ENCODE data around the gene DDX31. TPM values are rescaled to one million over a fixed set of nuclear protein-coding genes. Genes with fewer than 3 reads are reported as not detected.

Gene DDX31
- total RNA-seq, 1 experiment from 2014 or later: 21.8 TPM

DNA sequence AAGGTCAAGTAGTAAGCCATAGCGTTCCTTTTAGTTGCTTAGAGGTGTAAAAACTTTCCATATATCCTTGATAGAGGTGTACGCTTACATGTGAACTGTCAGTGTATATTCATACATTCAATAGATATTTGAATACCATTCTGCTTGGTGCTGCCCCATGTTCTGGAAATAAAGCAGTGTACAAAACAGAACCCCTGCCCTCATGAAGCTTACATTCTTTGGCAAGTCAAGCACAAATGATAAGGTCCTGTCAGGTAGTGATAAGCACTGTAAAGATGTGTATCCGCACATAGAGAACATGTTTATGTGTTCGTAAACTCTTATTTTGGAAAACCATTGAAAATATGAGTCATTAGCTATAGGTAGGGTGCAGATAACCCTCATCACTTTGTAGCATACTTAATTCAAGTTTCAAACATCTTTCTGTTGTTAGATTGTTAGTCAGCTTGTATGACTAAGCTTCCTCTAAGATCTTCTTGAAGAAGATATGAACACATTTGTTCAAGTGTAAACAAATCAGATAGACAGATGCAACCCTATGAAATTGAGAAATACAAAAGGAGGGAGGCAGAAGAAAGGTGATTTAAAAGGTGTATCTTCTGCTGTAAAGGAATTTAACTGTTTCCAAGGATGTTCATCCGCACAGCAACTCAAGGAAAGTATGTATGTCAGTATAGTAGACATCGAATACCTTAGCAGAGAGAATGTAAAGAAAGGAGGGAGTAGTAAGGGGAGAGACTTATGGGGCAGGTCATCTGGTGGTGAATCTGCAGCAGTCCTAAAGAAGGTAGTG is 2.0 kb upstream of the DDX31 start:
- H3K27me3 ChIP-seq (ENCODE audit: low read length): no peaks in the 10 kb centered on the region
- H4K20me1 ChIP-seq (ENCODE audit: insufficient read depth, low read depth, low read length): peaks cover 34% of the 10 kb centered on the region
- H3K36me3 ChIP-seq (ENCODE audit: insufficient read depth, low read length): peaks cover 13% of the 10 kb centered on the region; the same call in 1 of the 2 replicates
- H3K4me2 ChIP-seq (ENCODE audit: low read depth, low read length, poor library complexity, severe bottlenecking): peak overlapping the region; percentile 73
- H3K9me3 ChIP-seq (ENCODE audit: low read length): no peaks in the 10 kb centered on the region
- no peak overlapping the region; the same call in 1 of the 2 replicates for H3K27ac ChIP-seq (ENCODE audit: low read length)
- no peak for DNase-seq
- peak overlapping the region; percentile 90 for H3K9ac ChIP-seq (ENCODE audit: low read length)
- no peaks in the 10 kb centered on the region for H3K9me2 ChIP-seq (replicated peaks; ENCODE audit: insufficient read depth, low read length)
- H3K4me1 ChIP-seq (ENCODE audit: low read length): peaks cover 27% of the 10 kb centered on the region
- peaks cover 99% of the 10 kb centered on the region for H3K79me2 ChIP-seq (ENCODE audit: low read length)
- H3K4me3 ChIP-seq (ENCODE audit: low read length): peak overlapping the region; percentile 79
- no peak overlapping the region for H2AFZ ChIP-seq (ENCODE audit: low read length)

DNA sequence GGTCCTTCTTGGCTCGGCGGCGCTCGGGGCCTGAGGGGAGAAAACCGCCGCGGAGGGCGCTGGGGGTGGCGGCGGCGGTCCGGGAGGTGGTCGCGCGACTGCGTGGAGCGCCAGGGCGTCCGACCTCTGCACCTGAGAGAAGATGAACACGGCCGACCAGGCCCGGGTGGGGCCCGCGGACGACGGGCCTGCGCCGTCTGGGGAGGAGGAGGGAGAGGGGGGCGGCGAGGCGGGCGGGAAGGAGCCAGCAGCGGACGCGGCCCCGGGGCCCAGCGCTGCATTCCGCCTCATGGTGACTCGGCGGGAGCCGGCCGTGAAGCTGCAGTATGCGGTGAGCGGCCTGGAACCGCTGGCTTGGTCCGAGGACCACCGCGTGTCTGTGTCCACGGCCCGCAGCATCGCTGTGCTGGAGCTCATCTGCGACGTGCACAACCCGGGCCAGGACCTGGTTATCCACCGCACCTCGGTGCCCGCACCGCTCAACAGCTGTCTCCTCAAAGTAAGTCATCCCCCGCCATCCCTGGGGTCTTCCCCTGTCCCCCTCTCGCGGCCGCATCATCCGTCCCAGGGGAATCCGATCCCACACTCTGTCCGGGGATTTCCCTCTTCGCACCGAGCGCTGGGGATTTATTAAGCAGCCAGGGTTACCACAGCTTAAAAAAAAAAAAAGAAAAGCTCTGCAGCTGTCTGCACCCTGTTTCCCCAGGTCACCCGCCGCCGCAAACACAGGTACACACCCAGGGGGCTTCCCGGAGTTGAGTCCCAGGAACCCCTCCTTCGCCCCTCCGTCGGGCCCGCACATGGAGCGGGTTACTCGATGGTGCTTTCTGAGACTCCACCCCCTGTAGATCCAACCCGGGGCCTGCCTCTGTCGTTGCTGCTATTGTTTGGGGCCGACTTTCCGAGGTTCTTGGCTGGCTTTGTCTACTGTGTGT is 941 bp upstream of the DDX31 start, which contains the start of gene GTF3C4:
Gene GTF3C4 (plus strand): TSS at position 8 of the 935 bp plus-strand sequence. CDS start 135 bp downstream, at position 143.
- Histone ChIP-seq H3K9me3 (ENCODE audit: low read length) (no peaks in the 10 kb centered on the region), H3K36me3 (ENCODE audit: insufficient read depth, low read length) (peaks cover 13% of the 10 kb centered on the region; the same call in 1 of the 2 replicates), H3K4me2 (ENCODE audit: low read depth, low read length, poor library complexity, severe bottlenecking) (peak within 1 kb of the TSS; percentile 73), H3K4me3 (ENCODE audit: low read length) (peak within 1 kb of the TSS; percentile 79), H3K27ac (ENCODE audit: low read length) (peak within 1 kb of the TSS; percentile 83), H4K20me1 (ENCODE audit: insufficient read depth, low read depth, low read length) (peaks cover 29% of the 10 kb centered on the region), H2AFZ (ENCODE audit: low read length) (peak within 1 kb of the TSS; percentile 97), H3K27me3 (ENCODE audit: low read length) (no peaks in the 10 kb centered on the region), H3K9me2 (replicated peaks; ENCODE audit: insufficient read depth, low read length) (no peaks in the 10 kb centered on the region), H3K79me2 (ENCODE audit: low read length) (peaks cover 98% of the 10 kb centered on the region), H3K4me1 (ENCODE audit: low read length) (peaks cover 27% of the 10 kb centered on the region), H3K9ac (ENCODE audit: low read length) (peak within 1 kb of the TSS; percentile 90)
- DNase-seq: peak; percentile 59

DNA sequence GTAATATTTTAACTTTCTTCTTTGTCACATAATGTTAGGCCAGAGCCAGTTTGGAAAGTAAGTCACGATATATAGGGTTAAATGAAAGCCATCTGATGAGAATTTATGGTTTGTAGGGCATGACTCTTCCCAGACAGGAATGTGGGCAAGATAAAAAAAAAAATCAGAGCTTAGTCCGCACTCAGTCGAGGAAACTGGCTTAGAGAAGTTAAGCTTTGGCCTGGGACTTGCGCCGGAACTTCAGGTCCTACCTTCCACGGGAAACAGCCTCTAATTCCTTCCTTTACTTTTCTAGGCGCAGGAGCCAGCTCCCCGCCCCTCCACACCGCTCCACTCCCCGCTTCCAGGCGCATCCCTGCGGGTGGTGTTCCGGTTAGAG is 475 bp downstream of the DDX31 start:
- H3K9me3 ChIP-seq (ENCODE audit: low read length): no peaks in the 10 kb centered on the region
- no peak for DNase-seq
- peaks cover 13% of the 10 kb centered on the region; the same call in 1 of the 2 replicates for H3K36me3 ChIP-seq (ENCODE audit: insufficient read depth, low read length)
- no peaks in the 10 kb centered on the region for H3K27me3 ChIP-seq (ENCODE audit: low read length)
- peaks cover 98% of the 10 kb centered on the region for H3K79me2 ChIP-seq (ENCODE audit: low read length)
- H3K27ac ChIP-seq (ENCODE audit: low read length): peak overlapping the region; percentile 83
- peaks cover 24% of the 10 kb centered on the region for H4K20me1 ChIP-seq (ENCODE audit: insufficient read depth, low read depth, low read length)
- H3K9ac ChIP-seq (ENCODE audit: low read length): peak overlapping the region; percentile 90
- H2AFZ ChIP-seq (ENCODE audit: low read length): peak overlapping the region; percentile 97; the same call in 1 of the 2 replicates
- peak overlapping the region; percentile 79 for H3K4me3 ChIP-seq (ENCODE audit: low read length)
- H3K9me2 ChIP-seq (replicated peaks; ENCODE audit: insufficient read depth, low read length): no peaks in the 10 kb centered on the region
- H3K4me1 ChIP-seq (ENCODE audit: low read length): peaks cover 27% of the 10 kb centered on the region
- peak overlapping the region; percentile 73 for H3K4me2 ChIP-seq (ENCODE audit: low read depth, low read length, poor library complexity, severe bottlenecking)

DNA sequence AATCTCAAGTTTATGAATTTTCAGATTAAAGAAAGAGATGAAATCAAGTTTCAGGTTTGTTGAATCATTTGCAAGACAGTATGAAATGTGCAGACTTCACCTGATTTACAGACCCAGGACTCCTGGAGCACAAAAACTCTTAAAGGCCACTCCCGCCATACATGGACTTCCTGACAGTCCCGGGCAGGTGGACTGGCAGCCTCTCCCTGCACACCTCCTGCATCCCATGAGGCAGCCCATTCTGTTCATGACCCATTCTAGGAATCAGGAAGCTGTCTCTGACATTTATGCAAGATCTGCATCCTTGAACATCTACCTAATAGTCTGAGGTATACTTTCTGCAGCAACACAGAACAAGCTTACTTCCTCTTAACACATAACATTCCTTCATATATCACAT is 5.9 kb downstream of the DDX31 start:
- H3K4me1 ChIP-seq (ENCODE audit: low read length): peaks cover 15% of the 10 kb centered on the region
- no peak overlapping the region for H3K9ac ChIP-seq (ENCODE audit: low read length)
- H3K9me3 ChIP-seq (ENCODE audit: low read length): no peaks in the 10 kb centered on the region
- H3K4me3 ChIP-seq (ENCODE audit: low read length): no peak overlapping the region
- H3K36me3 ChIP-seq (ENCODE audit: insufficient read depth, low read length): peaks cover 21% of the 10 kb centered on the region
- H3K4me2 ChIP-seq (ENCODE audit: low read depth, low read length, poor library complexity, severe bottlenecking): no peak overlapping the region
- no peaks in the 10 kb centered on the region for H3K9me2 ChIP-seq (replicated peaks; ENCODE audit: insufficient read depth, low read length)
- H2AFZ ChIP-seq (ENCODE audit: low read length): no peak overlapping the region
- no peaks in the 10 kb centered on the region for H3K27me3 ChIP-seq (ENCODE audit: low read length)
- 0 out of 2 replicates have a peak, but pooled peaks cover 3% of the 10 kb centered on the region for H4K20me1 ChIP-seq (ENCODE audit: insufficient read depth, low read depth, low read length)
- DNase-seq: no peak
- peaks cover 84% of the 10 kb centered on the region for H3K79me2 ChIP-seq (ENCODE audit: low read length)
- no peak overlapping the region for H3K27ac ChIP-seq (ENCODE audit: low read length)

DNA sequence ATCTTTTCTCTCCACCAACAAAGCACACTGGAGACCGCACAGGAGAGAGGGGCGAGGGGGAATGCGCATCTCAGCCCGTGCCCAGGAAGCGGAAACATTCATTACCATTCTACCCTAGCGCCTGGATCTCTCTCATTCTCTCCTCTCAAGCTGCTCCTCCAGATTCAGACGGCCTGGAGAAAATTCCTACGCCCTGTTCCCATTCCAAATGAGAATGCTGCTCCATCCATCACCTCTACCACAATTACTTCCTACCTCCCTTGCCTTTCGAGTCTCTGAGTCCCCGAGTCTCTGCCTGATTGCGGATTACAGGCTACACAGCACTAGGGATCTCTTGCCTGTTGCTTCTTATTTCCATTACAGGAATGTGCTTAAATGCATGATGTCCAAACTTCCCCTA is 6.7 kb downstream of the DDX31 start:
- Histone ChIP-seq H3K4me1 (ENCODE audit: low read length) (peaks cover 9% of the 10 kb centered on the region), H3K9me2 (replicated peaks; ENCODE audit: insufficient read depth, low read length) (no peaks in the 10 kb centered on the region), H3K4me3 (ENCODE audit: low read length) (no peak overlapping the region), H3K9me3 (ENCODE audit: low read length) (no peaks in the 10 kb centered on the region), H3K79me2 (ENCODE audit: low read length) (peaks cover 82% of the 10 kb centered on the region), H3K4me2 (ENCODE audit: low read depth, low read length, poor library complexity, severe bottlenecking) (no peak overlapping the region), H4K20me1 (ENCODE audit: insufficient read depth, low read depth, low read length) (0 out of 2 replicates have a peak, but pooled peaks cover 3% of the 10 kb centered on the region), H3K27ac (ENCODE audit: low read length) (no peak overlapping the region), H2AFZ (ENCODE audit: low read length) (no peak overlapping the region), H3K9ac (ENCODE audit: low read length) (no peak overlapping the region), H3K36me3 (ENCODE audit: insufficient read depth, low read length) (peaks cover 28% of the 10 kb centered on the region), H3K27me3 (ENCODE audit: low read length) (no peaks in the 10 kb centered on the region)
- no peak for DNase-seq

DNA sequence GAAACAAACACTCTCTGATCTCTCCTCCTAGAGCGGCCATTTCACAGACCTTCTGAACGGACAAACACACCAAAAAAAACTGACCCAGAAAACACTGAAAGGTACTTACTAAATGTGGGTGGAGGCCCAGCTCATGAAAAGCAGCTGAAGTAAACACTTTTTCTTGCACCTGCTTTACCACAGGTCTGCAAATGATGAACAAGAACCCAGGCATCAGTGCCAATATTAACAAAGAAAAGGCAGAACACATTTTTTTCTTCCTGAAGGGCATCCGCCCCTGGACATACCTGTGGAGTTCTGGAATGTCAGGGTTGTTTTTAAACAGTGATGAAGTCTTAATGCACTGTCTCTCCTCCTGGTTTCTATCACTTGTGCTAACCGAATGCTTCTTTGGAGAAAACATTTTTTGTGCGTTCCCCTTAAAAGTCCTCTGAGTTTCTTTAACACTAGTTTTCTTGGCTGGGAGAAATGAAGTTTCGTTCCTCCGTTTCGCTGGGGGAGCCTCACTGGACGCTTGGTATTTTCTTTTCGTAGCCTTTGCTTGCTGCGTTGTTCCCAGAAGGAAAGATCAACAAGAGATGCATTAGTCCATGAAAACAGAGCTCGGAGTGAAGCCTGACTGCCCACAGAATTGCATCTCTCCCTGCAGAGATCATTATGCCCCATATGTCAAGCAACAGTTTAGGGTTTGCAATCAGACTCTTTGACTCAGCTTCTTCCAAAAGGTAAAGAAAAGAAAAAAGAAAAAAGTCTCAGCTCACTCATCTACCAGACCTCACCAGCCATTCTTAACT is 7.4 kb downstream of the DDX31 start:
- no peak overlapping the region for H3K27ac ChIP-seq (ENCODE audit: low read length)
- H3K4me3 ChIP-seq (ENCODE audit: low read length): no peak overlapping the region
- H3K4me2 ChIP-seq (ENCODE audit: low read depth, low read length, poor library complexity, severe bottlenecking): no peak overlapping the region
- DNase-seq: no peak
- H3K4me1 ChIP-seq (ENCODE audit: low read length): 0 out of 2 replicates have a peak, but pooled peaks cover 4% of the 10 kb centered on the region
- H3K9me2 ChIP-seq (replicated peaks; ENCODE audit: insufficient read depth, low read length): no peaks in the 10 kb centered on the region
- H3K27me3 ChIP-seq (ENCODE audit: low read length): no peaks in the 10 kb centered on the region
- H3K36me3 ChIP-seq (ENCODE audit: insufficient read depth, low read length): peaks cover 31% of the 10 kb centered on the region
- peaks cover 82% of the 10 kb centered on the region for H3K79me2 ChIP-seq (ENCODE audit: low read length)
- H3K9me3 ChIP-seq (ENCODE audit: low read length): no peaks in the 10 kb centered on the region
- H2AFZ ChIP-seq (ENCODE audit: low read length): no peak overlapping the region
- H4K20me1 ChIP-seq (ENCODE audit: insufficient read depth, low read depth, low read length): 0 out of 2 replicates have a peak, but pooled peaks cover 3% of the 10 kb centered on the region
- no peak overlapping the region for H3K9ac ChIP-seq (ENCODE audit: low read length)

DNA sequence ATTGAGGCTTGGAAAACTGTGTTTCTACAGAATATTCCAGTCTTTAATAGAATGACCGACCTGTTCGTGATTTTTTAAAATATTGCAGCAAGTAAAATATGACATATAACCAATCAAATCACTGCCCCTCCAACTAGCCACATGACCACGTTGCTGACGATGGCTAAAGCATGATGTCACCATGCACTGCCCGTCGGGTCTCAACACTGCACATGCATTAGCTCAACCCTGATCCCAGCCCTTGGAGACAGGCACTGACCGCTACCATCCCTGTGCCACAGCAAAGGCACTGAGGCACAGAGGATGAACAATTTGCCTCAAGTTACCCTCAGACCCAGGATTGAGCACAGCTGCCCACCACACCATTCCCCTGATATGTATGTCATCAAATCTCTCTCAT is 13.5 kb downstream of the DDX31 start:
- Histone ChIP-seq H3K9ac (ENCODE audit: low read length) (no peak overlapping the region), H3K79me2 (ENCODE audit: low read length) (peaks cover 43% of the 10 kb centered on the region), H3K27ac (ENCODE audit: low read length) (no peak overlapping the region), H4K20me1 (ENCODE audit: insufficient read depth, low read depth, low read length) (no peaks in the 10 kb centered on the region), H3K36me3 (ENCODE audit: insufficient read depth, low read length) (peaks cover 39% of the 10 kb centered on the region), H3K27me3 (ENCODE audit: low read length) (no peaks in the 10 kb centered on the region), H3K4me1 (ENCODE audit: low read length) (no peaks in the 10 kb centered on the region), H2AFZ (ENCODE audit: low read length) (no peak overlapping the region), H3K4me2 (ENCODE audit: low read depth, low read length, poor library complexity, severe bottlenecking) (no peak overlapping the region), H3K9me3 (ENCODE audit: low read length) (no peaks in the 10 kb centered on the region), H3K9me2 (replicated peaks; ENCODE audit: insufficient read depth, low read length) (no peaks in the 10 kb centered on the region), H3K4me3 (ENCODE audit: low read length) (no peak overlapping the region)
- no peak for DNase-seq

Measured in Karpas-422 (cell line).